ENCODE measurements around the gene KRTAP5-4.
"Not testable (repeated sequence)": the region's sequence is repeated elsewhere in the genome, so short reads cannot be mapped to it uniquely, and the experiment has no call there.

KRTAP5-4 gene

DNA sequence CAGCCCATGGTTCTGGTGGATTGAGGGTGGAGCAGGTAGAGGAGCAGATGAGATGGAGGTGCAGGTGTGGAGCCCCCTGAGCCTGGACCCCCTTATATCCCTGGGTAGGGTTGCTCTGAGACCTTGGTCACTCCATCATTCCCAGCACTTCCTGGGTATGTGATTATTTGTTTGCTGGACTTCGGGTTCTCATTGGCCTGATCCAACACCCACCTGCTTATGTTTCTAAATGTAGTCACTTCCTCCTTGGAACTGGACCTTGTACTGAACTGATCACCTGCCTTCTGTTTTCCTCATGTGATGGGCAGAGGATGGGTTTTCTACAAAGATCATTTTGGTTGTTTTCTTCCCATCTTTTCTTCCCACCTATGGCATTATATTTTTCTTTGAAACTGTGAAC lies at the start of gene KRTAP5-4:
Gene KRTAP5-4, minus strand, starts transcription at position 53 of the 400 bp plus-strand sequence. Its CDS starts 45 bp downstream, at position 8.
- no peak for DNase-seq (ENCODE audit: low read depth)

GRCh38 chr11:1671658-1672057 lies 49.7 kb upstream of the KRTAP5-4 start:
- DNase-seq (ENCODE audit: low read depth): no peak

- no peak for DNase-seq (ENCODE audit: low read depth)
Measured at GRCh38 chr11:1670905-1671371, 49.0 kb upstream of the KRTAP5-4 start.

DNA sequence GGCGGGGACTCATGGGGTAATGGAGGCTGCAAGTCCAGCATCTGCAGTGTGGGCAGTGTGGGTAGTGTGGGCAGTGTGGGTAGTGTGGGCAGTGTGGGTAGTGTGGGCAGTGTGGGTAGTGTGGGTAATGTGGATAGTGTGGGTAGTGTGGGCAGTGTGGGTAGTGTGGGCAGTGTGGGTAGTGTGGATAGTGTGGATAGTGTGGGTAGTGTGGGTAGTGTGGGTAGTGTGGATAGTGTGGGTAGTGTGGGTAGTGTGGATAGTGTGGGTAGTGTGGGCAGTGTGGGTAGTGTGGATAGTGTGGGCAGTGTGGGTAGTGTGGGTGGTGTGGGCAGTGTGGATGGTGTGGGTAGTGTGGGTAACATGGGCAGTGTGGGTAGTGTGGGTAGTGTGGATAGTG lies 48.5 kb upstream of the KRTAP5-4 start:
- DNase-seq (ENCODE audit: low read depth): not testable (repeated sequence)

DNA sequence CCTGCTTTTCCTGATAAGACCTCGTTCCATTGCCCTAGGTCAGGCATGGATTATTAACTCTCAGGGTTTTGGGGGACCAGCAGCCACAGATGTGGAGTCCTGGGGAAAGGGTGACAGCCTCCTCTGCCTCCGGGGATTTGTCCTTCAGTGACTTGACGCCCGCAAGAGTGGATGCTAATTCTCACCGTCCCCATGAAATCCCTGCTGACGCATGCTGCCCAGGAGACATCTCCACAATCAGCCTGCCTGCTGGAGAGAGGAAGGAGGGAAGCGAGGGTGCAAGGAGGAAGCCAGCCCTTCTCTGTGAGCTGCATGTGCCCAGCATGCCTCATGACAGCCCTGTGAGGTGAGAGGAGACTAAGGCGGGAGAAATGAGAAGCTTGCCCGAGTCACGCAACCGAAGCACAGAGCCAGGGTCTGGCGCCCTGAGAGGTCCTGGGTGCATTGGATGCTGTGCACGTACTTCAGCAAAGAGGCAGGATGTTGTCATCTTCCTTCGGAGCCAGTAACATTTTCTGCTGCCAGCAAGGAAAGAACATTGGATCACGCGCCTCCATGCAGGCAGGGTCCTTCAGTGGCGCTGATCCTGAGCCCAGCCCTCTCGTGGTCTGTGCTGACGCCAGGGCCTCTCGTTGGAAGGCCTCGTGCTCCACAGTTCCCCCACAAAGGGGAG lies 47.7 kb upstream of the KRTAP5-4 start:
- DNase-seq (ENCODE audit: low read depth): no peak

DNA sequence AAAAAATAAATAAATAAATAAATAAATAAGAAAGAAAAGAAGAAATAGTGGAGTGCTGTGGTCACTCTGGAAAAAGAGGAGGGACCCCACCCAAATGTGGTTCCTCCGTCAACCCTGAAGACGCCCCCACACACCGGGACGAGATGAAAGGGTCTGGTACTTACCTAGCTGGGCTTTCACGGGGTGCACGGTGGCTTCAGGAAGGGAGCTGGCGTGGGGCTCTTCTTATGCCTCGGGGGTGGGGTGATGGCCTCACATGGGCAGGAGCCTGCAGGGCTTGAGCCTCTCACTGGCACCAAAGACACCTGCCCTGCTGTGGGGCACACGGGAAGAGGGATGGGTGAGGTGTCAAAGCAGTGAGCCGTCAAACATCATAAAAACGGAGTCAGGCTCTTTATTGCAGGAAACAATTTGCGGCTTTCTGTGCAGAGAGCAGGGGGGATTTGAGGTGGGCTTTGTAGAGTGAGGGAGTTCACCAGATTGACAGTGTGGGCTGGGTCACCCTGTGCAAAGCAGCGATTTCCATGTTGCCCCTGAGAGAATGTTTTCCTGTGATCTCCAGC lies 47.1 kb upstream of the KRTAP5-4 start:
- DNase-seq (ENCODE audit: low read depth): no peak

- no peak for DNase-seq (ENCODE audit: low read depth)
Measured at GRCh38 chr11:1667906-1668305, 46.0 kb upstream of the KRTAP5-4 start.

GRCh38 chr11:1667121-1667850 lies 45.3 kb upstream of the KRTAP5-4 start:
- no peak for DNase-seq (ENCODE audit: low read depth)

- no peak for DNase-seq (ENCODE audit: low read depth)
Measured at GRCh38 chr11:1665313-1665712, 43.4 kb upstream of the KRTAP5-4 start.

- not testable (repeated sequence) for DNase-seq (ENCODE audit: low read depth)
Measured at GRCh38 chr11:1662699-1663283, 40.9 kb upstream of the KRTAP5-4 start.

DNA sequence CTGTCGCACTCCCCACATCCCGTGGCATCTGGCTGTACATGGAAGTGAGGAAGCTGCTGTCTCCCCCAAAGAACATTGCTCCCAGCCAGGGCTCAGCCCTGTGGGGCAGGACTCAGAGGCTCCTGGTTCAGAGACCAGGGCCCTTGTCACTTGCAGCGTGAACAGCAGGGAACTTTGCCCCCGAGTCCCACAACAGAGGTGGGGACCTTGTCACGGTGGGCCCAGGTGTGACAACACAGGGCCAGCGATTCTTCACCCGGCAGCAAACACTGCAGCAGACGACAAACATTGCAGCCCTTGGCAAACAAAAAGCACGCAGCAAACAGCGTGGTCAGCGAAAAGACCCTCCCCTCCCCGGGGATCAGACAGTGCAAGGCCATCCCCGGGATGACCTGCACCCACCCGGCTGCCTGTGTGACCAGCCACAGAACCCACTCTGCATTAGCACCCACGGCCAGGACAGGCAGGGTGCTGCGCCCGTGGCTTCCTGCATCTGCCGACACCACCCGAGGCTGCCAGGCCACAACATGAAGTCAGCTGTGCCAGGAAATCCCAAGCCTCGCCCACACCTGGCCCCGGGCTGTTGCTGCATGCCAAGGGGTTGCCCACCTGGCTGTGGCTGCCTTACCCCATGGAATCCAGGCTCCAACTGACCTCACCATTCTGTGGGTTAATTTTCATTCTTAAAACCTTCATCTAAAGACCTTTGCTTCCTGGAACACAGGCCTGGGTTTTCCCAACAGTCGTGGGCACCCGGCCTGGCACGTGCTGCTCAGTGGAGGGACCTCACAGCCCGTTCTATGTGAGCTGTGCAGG lies 39.7 kb upstream of the KRTAP5-4 start:
- not testable (repeated sequence) for DNase-seq (ENCODE audit: low read depth)

- no peak for DNase-seq (ENCODE audit: low read depth)
Measured at GRCh38 chr11:1660111-1660867, 38.4 kb upstream of the KRTAP5-4 start.

DNA sequence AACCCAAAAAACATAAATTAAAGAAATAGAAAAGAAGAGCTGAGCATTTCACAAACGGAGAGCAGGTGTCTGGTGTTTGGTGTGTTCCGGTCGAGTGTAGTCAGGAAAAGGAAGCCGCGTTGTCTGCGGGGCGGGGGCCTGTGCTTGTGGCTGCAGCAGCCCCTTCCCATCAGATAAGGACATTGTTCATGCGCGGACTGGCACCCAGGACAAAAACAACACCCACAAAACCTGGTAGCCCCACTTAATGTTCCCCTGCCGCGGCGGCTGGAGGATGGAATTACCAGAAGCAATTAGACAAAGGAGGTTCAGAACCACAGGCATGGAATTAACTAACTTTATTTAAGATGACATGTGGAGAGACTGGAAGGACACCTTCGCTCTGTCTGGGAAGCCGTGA lies 37.6 kb upstream of the KRTAP5-4 start:
- DNase-seq (ENCODE audit: low read depth): no peak

- no peak for DNase-seq (ENCODE audit: low read depth)
Measured at GRCh38 chr11:1656670-1657069, 34.7 kb upstream of the KRTAP5-4 start.

GRCh38 chr11:1656061-1656441 lies 34.1 kb upstream of the KRTAP5-4 start:
- DNase-seq (ENCODE audit: low read depth): no peak

DNA sequence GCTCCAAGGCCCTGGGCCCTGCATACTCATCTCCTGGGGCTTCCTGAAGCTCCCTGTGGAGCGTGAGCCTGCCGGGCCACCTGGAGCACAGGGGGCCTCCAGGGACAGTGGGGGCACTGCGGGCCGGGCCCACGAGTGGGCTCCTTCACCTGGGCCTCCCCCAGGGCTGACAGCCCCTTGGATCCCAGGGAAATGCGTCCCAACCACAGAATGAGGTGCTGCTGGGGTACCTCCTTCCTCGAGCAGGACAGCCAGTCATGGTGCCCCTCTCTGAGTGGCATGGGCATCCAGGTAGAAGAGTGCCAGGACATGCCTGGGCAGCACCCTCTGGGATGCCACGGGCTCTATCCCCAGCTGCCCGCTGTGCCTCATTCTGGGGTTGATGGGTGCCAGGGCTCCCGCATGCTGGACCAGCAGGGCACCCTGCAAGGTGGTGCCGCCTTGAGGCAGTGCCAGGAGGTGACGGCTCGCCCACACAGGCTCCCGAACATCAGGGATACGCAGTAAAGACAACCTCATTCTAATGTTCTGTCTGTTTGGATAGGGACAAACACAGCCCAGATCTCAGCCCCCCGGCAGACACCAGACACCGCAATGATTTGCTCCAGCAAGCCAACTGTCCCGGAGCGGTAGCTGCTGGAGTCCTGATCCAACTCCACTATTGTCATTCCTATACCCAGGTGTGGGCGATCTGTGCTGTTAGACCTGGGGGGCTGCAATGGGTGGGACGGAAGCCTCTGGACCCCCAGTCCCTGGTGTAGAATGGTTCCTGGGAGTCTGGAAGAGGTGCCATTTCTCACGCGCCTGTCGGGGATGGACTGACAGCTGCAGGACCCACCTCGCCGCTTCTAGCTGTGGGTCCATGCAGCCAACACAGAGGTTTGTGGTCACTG lies 33.5 kb upstream of the KRTAP5-4 start:
- DNase-seq (ENCODE audit: low read depth): no peak

GRCh38 chr11:1654388-1655167 lies 32.6 kb upstream of the KRTAP5-4 start:
- peak; percentile 31 for DNase-seq (ENCODE audit: low read depth)

DNA sequence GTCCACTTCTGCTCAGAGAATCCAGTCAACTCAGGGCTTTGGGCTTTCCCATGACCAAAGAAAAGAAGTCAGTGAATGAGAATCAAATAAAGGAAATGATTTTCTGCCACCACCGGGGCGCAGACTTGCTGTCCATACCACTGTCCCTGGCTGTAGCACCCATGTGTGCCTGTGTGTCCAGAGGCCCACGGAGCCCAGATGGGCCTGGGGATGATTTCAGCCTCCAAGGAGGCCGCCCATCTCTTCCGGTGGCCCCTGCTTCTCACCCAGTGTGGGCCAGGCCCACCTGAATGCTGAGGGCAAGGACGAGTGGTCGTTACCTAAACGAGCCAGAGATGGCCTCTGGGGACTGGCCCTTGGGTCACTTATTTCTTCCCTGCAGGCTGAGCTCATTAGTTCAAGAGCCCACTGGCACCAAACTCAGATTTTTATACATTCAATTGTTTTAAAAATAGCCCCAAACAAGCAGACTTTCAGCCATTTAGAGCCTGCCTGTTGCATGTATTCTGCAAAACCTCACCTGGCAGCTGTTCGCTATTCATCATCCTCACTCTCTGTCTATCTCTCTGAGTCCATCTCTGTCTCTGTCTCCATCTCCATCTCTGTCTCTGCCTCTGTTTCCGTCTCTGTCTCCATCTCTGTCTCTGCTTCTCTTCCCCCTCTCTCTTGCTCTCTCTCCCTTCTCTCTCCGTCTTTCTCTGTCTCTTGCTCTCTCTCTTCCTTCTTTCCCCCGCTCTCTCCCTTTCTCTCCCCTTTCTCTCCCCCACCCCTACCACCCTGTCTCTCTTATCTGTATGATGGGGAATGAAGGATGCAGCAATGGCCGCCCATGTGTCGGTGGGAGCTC lies 31.8 kb upstream of the KRTAP5-4 start:
- no peak for DNase-seq (ENCODE audit: low read depth)

Data from amniotic epithelial cell (primary cell).